Measurements from ENCODE around the gene ZXDC. TPM values are rescaled to one million over a fixed set of nuclear protein-coding genes. Genes with fewer than 3 reads are reported as not detected.

Gene ZXDC
- total RNA-seq, 1 donor from 2014 or later, result 29.4 TPM

DNA sequence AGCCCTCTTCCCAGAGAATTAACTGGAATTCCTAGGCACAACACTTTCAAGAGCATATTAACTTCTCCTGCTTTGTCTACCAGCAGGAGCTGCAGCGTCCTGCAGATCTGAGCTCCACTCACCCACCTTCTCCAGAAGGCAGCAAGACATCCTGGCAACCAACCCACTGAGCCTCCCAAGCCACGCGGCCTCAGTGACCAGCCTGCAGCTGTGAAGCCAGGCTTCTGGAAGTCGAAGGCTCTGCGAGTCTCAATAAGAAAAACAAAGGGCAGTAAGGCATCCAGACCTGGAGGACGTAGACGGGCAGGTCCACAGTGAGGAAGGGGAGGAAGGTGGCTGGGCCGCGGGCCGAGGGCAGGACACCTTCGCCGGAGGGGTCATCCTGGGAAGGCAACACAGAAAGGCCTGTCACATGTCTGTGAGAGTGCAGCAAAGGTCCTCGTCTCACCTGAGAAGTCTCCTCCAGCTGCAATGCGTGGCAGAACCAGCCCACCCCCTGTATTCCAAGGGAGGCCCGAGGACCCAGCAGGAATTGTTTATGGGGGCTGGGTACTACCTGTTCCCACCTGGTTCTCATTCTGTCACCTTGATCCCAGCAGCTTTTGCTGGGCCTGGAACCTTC is 36.2 kb downstream of the ZXDC start:
- peak; percentile 87 for DNase-seq (ENCODE audit: low spot score)

DNA sequence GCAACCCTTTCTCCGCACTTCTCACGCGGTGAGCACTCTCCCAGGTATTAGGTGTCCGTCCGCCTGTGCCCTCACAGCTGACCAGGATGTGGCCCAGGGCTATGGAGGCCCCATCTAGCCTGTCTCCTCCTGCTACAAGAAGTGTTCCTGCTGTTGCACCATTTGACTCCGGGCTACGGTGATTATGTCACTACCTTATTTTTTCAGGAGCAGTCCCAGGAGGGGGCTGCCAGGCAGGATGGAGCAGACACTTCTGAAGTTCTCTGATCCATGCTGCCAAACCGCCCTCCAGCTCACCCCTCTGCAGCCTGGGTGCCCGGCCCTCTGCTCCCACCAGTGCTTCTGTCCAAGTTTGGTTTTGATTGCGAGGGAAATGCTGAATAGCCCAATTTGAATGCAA is 36.9 kb downstream of the ZXDC start:
- DNase-seq (ENCODE audit: low spot score), result peak; percentile 86

DNA sequence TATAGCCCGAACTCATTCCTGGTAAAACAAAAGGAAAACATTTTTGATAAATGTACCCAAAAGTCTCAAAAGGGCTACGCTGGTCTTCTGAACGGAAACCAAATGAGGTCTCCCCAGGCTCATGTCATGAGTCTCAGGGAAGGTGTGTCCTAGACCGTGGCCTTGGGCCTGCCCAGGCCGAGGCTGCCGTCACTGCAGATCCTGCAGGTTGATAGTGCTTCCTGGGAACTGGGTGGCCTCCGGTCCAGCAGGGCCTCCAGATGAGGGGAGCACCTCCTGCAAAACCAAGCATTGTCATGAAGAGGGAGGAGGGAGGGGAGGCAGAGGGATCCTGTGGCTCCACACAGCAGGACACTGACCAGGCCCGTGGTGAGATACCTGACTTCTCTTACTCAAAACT is 37.5 kb downstream of the ZXDC start:
- peak; percentile 78 for DNase-seq (ENCODE audit: low spot score)

DNA sequence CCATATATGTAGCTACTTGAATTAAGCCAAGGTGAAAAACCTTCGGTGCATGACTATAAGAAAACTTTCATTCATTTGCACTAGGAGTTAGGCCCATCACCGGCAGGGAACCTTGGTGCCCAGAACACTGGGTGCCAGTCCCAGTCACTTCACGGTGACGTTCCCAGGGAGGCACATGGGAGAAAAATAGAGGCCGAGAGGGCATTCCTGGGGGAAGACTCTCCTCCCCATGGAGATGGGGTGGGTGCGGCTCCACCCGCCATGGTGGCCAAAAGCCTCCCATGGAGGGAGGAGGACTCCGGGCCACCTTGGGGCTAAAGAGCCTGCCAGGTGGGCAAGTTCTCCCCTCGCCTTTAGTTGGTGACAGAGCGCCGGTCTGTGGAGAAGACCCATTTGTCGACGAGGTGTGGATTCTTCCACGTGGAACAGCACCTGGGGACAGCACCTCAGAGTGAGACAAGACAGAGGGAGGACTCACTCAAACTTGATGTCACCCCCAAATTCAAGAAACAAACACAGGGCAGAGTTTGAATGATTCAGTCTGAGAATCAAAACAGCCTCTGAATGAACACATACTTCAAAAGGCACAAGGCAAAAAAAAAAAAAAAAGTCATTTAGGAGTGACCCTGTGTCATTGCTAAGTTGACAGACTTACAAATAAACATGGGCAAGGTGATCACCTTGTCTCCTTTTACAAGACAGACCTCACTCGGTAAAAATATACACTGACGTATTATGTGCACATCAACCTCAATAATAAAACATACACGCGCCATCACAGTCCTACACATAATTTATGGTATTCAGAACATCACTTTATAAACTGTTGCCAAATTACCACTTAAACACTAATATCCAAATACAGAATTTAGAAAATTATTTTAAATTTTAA is 38.6 kb downstream of the ZXDC start:
- DNase-seq (ENCODE audit: low spot score), result peak; percentile 82

DNA sequence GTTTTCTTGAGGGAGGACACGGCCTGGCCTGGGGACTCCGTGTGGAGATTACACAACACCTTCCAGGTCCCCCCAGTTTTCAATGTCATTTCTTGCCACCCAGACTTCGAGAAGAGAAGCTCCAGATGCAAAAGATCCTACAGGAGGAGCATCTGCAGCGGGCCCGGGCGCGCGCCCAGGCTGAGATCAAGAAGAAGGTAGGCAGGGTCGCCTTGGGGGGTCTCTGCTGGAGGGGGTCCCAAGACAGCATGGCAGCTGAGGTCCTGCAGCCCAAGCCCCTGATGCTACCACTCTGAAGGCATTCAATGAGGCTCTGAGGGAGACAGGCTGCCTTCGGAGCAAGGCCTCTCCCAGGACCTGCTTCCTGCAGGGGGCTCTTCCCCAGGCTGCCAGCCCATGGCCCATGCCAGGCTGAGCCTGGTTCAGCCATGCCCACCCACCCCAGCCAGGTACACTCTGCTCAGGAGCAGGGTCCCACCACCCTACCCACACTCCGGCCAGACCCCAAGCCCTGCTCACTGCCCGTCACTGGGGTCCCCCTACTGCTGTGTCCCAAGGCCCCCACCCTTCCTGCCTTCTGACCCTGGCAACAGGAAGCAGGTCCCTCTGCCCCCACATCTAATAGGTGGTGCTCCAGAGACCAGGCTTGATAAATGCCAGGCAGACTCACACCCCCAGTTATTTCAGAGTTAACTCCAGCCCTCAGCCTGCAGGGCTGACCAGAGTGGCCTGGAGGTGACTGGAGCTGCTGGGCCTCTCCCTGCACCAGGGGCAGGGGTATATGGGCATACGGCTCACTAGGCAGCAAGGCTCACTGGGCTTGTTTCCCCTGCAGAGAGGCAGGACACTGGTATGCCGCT is 40.0 kb downstream of the ZXDC start:
- DNase-seq (ENCODE audit: low spot score), result peak; percentile 84

DNA sequence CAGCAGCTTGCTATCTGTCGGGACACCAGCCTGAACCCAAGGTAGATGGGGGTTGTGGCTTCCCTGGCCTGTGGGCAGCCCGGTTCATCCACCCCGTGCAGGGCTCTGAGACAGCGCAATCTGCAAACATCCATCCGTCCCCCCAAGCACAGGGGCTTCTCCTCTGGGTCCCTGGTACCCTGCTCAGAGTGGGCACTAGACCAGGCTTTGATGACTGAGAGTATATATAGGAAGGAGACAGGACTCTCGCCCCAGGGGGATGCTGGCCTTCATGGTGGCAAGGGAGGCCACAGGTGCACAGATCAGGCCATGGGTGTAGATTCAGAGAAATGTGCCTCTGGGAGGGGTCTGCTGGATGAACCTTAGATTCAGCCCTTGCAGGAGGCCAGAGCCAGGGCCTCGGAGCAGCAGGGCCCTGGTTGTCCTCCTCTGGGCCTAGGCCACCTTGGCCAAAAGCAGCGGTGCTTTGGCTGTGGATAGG is 40.7 kb downstream of the ZXDC start:
- peak; percentile 82 for DNase-seq (ENCODE audit: low spot score)

DNA sequence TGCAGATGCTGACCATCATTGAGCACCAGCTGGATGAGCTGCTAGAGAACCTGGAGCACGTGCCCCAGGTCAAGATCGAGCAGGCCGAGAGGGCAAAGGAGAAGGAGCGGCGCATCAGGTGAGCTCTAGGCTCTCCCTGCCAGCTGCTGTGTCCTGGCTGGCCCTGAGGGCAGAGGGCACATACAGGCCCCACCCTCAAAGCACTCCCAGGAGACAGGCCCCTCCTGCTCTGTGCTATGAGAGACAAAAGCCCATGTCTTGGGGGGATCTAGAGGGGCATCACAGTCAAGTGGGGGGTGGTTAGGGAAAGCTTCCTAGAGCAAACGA is 41.5 kb downstream of the ZXDC start:
- no peak for DNase-seq (ENCODE audit: low spot score)

DNA sequence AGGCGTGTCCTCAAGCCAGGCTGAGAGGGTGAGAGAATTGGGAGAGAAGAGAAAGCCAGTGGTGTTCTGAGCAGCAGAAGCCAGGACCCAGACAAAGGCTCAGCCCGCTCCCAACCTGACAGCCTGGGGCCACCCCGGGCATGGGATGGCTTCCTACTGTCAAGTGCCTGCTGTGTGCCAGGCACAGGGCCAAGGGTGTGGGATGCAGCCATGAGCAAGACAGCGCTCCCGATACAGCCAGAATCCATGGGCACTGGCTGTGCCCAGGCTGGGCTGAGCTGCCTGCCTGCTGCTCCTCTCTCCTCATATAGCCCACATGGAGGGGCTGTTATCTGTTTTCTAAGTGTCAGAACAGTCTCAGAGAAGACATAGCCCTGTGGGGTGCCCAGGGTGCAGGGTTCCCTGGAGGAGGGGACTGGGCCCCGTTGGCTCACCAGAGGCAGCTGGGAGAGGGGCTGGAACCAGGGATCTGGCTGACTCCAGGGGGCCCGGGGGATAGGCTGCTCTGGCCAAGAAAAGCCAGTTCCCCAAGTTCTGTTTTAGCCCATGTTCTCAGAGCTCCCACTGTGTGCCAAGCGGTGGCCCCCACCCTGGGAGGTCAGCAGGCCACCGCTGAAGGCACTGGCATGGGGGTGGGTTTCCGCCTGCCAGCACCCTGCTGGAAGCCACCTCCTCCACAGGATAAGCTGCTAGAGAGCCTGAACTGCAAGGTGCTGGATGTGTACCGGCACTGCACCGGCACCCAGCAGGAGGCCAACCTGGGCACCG is 42.0 kb downstream of the ZXDC start:
- DNase-seq (ENCODE audit: low spot score), result peak; percentile 79

DNA sequence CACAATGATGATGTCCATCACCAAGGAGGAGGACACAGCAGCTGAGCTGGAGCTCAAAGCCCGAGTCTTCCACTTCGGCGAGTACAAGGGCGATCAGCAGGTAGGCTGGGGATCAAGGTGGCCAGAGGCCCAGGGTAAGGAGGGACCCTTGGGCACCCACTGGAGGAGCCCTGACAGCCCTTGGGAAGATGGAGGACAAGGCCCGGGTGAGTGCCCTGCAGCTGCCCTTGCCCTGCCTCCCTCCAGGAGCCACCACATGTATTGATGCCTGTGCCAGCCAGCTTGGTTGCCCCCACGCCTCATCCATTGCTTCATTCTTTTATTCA is 42.6 kb downstream of the ZXDC start:
- DNase-seq (ENCODE audit: low spot score), result peak; percentile 49

DNA sequence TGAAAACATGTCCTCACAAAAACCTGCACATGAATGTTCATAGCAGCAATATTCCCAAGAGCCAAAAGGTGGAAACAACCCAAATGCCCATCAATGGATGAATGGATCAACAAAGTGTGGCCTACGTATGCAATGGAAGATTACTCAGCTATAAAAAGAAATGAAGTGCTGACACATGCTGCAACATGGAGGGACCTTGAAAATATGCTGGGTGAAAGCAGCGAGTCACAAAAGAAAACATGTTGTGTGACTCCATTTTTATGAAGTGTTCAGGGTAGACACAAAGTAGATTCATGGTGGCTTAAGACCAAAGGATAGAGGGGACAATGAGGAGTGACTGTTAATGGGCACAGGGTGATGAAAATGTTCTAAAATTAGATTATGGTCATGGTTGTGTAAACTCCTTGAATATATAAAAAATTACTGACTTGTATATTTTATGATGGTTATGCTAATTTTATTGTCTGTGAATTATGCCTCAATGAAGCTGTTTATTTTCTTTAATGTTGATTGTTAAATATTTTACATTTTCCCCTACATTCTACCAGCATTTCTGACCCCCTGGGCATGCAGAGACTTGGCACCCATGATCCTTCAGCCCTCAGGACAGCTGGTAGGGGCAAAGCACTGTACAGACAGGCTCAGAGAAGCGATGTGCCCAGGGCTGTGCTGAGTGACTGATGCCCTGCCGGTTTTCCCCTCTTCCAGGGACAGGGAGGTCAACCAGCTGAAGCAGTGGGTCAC is 43.2 kb downstream of the ZXDC start:
- no peak for DNase-seq (ENCODE audit: low spot score)

DNA sequence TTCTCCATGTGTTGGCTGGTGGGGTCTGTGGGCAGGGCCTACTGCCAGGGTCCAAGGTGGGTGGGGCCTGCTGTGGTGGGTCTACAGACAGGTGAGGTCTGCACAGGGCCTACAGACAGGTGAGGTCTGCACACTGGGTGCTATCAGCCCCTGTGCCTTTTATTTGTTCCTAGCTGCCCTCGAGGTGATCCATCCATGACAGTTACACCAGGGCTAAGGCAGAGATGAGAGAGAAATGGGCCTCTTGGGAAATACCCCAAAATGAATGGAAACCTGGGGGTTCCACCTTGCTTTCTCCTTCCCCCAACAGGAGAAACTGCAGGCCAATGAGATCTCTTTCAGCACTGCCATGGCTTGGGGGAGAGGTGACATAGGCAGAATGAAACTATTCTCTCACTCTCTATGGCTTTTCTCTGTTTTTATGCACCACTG is 44.6 kb downstream of the ZXDC start:
- DNase-seq (ENCODE audit: low spot score), result peak; percentile 24

DNA sequence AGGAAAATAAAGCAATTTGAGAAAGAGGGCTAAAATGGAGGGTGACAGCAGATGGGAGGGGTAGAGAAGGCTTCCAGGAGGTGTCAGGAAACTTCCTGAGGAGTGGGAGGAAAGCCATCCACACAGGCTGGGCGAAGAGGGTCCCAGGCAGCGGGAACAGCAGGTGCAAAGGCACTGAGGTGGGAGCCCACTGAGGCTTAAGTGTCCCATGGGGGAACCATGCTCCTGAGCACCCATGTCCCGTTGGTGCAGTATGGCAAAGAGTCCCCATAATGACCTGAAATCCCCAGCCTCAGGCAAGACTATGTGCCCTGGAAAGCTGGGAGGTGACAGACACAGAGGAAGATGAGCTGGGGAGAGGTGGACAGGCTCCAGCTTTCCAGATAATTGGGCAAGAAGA is 50.9 kb downstream of the ZXDC start:
- no peak for DNase-seq (ENCODE audit: low spot score)

DNA sequence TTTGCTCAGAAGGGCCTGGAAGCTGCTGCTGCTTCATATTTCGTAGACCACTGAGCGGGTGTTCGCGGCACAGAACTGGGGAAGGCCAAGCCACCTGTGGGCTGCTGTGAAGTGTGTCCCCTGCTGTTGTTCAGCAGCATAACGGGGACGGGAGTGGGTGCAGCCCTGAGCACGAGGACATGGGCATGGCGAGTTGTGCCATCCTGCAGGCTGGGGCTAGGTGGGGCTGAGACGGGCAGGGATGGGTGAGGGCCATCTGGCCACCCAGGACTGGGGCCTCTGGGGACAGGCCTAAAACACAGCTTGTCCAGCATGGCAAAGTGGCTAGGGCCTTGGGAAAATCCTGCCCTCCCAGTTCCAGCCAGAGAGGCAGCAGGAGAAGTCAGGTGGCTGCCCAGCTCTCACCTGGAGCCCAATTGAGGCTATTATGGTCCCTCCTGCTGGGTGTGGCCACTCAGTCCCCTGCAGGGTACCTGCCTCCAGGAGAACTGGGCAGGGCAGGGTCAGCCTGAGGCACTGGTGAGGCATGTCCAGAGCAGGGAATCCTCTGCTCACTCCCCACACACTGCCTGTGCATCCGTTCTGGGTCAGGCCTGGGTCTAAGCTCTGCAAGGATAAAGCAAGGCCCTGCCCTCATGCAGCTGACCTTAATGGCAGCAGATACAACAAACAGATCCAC is 51.5 kb downstream of the ZXDC start:
- DNase-seq (ENCODE audit: low spot score), result peak; percentile 87

DNA sequence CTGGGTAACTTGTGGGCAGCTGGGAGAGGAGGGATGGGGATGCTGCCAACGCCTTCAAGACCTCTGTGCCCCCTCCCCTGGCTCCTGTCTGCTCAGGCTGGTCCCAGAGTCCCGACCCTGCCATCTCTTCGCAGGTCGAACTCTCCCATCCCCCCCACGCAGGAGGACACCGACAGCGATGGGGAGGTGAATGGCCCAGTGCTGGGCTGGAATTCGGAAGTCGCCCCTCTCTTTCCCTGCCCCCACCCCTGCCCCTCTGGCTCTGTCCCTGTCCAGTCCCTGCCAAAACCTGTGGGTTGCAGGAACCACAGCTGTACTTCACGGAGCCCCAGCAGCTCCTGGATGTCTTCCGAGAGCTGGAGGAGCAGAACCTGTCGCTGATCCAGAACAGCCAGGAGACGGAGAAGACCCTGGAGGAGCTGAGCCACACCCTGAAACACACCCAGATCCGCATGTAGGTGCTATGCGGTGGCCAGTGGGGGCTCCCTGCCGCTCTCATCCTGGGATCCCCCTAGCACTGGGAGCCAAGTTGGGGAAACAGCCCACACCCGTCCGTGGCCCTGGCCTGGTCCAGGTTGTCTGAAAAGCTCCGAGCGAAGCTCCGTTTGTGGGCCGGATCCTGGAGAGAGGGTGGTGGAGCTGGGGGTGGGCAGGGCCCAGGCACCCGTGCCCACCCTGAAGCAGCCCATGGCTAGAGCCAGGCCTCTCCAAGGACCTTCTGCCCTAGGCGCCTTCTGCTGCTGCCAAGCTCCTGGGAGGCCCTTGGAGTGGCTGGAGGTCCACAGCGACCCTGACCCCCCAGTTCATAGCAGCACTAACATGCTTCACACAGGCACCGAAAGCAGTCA is 52.3 kb downstream of the ZXDC start:
- peak; percentile 57 for DNase-seq (ENCODE audit: low spot score)

DNA sequence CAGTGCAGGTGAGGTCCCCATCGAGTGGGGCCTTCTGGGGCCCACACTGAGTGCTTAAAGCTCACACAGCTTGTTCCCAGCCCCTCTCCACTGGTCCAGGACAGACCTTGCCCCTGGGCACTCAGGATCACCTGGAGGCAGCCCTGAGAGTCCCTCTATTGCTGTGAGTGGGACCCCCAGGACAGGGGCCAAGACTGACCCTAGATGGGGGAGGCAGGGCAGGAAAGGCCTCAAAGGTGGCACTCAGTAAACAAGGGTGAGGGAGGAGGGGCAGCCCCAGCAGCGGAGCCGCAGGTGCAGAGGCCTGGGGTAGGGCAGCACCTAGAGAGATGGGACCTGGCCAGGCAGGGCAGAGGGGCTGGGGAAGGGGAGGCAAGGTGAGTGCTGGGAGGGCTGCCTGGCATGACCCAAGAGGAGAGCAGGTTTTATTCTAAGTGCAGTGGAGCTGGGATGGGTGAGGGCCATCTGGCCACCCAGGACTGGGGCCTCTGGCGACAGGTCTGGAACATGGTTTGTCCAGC is 53.1 kb downstream of the ZXDC start:
- peak; percentile 84 for DNase-seq (ENCODE audit: low spot score)

DNA sequence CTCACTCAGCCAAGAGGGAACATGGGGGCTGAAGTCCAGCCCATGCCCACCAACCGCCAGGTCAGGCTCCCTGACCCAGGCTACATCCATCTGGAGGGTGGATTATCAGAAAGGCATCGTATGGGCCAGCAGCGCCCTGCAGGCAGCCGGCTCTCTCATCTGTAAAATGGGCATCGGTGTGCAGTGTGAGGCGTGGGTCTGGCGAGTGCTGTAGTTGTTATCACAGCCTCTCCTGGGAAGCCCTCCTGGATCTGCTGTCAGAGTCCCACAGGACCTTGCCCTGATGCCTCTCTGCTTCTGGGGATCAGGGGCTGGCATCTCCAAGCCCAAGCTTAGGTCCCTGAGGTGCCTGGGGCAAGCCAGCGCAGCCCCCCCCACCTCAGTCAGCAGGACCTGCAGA is 53.6 kb downstream of the ZXDC start:
- DNase-seq (ENCODE audit: low spot score), result peak; percentile 77

DNA sequence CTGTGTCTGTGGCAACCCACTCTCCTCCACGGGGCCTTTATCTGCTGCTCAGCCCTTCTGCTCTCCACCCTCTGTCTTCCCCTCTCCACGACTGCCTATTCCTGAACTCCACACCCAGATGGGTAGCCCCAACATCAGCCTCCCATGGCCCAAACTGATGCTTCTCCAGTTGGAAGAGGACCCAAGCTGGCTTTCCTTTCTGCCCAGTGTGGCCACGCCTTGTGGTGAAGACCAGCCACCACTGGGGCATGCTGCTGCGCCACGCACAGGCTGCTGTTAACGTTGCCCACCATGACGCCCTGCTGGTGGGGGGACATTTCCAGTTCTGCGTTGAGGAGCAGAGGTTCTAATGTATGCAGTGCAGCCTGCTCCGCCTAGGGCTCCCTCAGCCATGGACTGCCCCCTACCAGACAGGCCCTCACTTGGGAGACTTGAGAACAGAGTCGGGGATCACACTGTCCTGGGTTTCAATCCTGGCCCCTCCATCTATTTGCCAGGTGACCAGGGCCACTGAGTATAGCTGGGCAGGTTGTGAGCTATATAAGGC is 54.0 kb downstream of the ZXDC start:
- peak; percentile 74 for DNase-seq (ENCODE audit: low spot score)

All from mesenteric fat pad (tissue), 1 donor.